MM.1S (cell line): ENCODE data around the gene ASMTL.
"Not testable (repeated sequence)": the region's sequence is repeated elsewhere in the genome, so short reads cannot be mapped to it uniquely, and the experiment has no call there.

Source experiments
- DNase-seq: peaks from one replicate; pipeline ENCODE4 v3.0.0-alpha.2; 2015
- H2AFZ ChIP-seq: fragments of 300-600 bp; sonication (generic); 2 replicates; pipeline ENCODE4 v1.6.0; 2016; ENCODE audit warnings: antibody characterized with exemption, low read length
- H3F3A ChIP-seq: fragments of 300-600 bp; sonication (generic); 2 replicates; pipeline ENCODE4 v1.6.1; 2016; ENCODE audit warnings: mild to moderate bottlenecking, antibody characterized with exemption, low read length, moderate library complexity, mixed read lengths; ENCODE audit not compliant: insufficient read depth
- H3K27ac ChIP-seq: fragments of 300-600 bp; sonication (generic); 2 replicates; pipeline ENCODE4 v1.5.1; 2016; ENCODE audit warnings: mild to moderate bottlenecking, low read length
- H3K27me3 ChIP-seq: fragments of 300-600 bp; sonication (generic); replicated peaks from 2 replicates; pipeline ENCODE4 v1.6.0; 2016; ENCODE audit warnings: low read length; ENCODE audit not compliant: insufficient read depth
- H3K36me3 ChIP-seq: fragments of 300-600 bp; sonication (generic); replicated peaks from 2 replicates; pipeline ENCODE4 v1.6.1; 2016; ENCODE audit warnings: mild to moderate bottlenecking, low read length, mixed read lengths; ENCODE audit not compliant: insufficient read depth
- H3K4me1 ChIP-seq: fragments of 300-600 bp; sonication (generic); 2 replicates; pipeline ENCODE4 v1.6.1; 2016; ENCODE audit warnings: low read length, mixed read lengths
- H3K4me2 ChIP-seq: fragments of 300-600 bp; sonication (generic); 2 replicates; pipeline ENCODE4 v1.6.0; 2016; ENCODE audit warnings: low read depth, low read length
- H3K4me3 ChIP-seq: fragments of 300-600 bp; sonication (generic); 2 replicates; pipeline ENCODE4 v1.5.1; 2016; ENCODE audit warnings: low read length, mixed read lengths
- H3K79me2 ChIP-seq: fragments of 300-600 bp; sonication (generic); 2 replicates; pipeline ENCODE4 v1.6.1; 2016; ENCODE audit warnings: mixed run types, low read length, mixed read lengths
- H3K9ac ChIP-seq: fragments of 300-600 bp; sonication (generic); 2 replicates; pipeline ENCODE4 v1.6.1; 2016; ENCODE audit warnings: low read length, mixed read lengths
- H3K9me2 ChIP-seq: fragments of 300-600 bp; sonication (generic); replicated peaks from 2 replicates; pipeline ENCODE4 v1.6.1; 2016; ENCODE audit warnings: mild to moderate bottlenecking, low read length, mixed read lengths; ENCODE audit not compliant: insufficient read depth
- H3K9me3 ChIP-seq: fragments of 300-600 bp; sonication (generic); replicated peaks from 2 replicates; pipeline ENCODE4 v1.6.1; 2016; ENCODE audit warnings: mild to moderate bottlenecking, low read length, mixed read lengths; ENCODE audit not compliant: insufficient read depth
- H4K20me1 ChIP-seq: fragments of 300-600 bp; sonication (generic); 2 replicates; pipeline ENCODE4 v1.6.1; 2016; ENCODE audit warnings: mild to moderate bottlenecking, low read length, moderate library complexity, mixed read lengths; ENCODE audit not compliant: insufficient read depth
- EZH2 ChIP-seq: fragments of 300-600 bp; sonication (generic); optimal IDR thresholded peaks from 2 replicates; pipeline ENCODE3; 2017; ENCODE audit warnings: low read depth, mild to moderate bottlenecking, antibody characterized with exemption, low read length, mixed read lengths
- EZH2phosphoT487 ChIP-seq: fragments of 300-600 bp; sonication (generic); IDR thresholded peaks from 2 replicates; pipeline ENCODE4 v1.6.1; 2018; ENCODE audit warnings: antibody characterized with exemption, low read length
- TF ChIP-seq, protein P1 (sequence below): fragments of 300-600 bp; sonication (generic); IDR thresholded peaks from 2 replicates; pipeline ENCODE4 v1.5.1; 2016; ENCODE audit warnings: antibody characterized with exemption, low read length, mixed read lengths

Gene ASMTL

GRCh38 chrX:1449036-1449822 lies 3.5 kb downstream of the ASMTL start:
- Histone ChIP-seq H3K36me3 (no peaks in the 10 kb centered on the region), H3K9ac (no peak overlapping the region), H3K4me1 (no peaks in the 10 kb centered on the region), H2AFZ (no peak overlapping the region), H3K79me2 (peaks cover 55% of the 10 kb centered on the region), H3K27ac (no peak overlapping the region), H3K9me3 (no peaks in the 10 kb centered on the region), H4K20me1 (no peaks in the 10 kb centered on the region), H3K27me3 (no peaks in the 10 kb centered on the region), H3K4me3 (no peak overlapping the region), H3K9me2 (no peaks in the 10 kb centered on the region), H3F3A (no peaks in the 10 kb centered on the region), H3K4me2 (no peak overlapping the region)
- no peak for DNase-seq
- TF ChIP-seq EZH2phosphoT487, result no peak
- TF ChIP-seq, protein P1, sequence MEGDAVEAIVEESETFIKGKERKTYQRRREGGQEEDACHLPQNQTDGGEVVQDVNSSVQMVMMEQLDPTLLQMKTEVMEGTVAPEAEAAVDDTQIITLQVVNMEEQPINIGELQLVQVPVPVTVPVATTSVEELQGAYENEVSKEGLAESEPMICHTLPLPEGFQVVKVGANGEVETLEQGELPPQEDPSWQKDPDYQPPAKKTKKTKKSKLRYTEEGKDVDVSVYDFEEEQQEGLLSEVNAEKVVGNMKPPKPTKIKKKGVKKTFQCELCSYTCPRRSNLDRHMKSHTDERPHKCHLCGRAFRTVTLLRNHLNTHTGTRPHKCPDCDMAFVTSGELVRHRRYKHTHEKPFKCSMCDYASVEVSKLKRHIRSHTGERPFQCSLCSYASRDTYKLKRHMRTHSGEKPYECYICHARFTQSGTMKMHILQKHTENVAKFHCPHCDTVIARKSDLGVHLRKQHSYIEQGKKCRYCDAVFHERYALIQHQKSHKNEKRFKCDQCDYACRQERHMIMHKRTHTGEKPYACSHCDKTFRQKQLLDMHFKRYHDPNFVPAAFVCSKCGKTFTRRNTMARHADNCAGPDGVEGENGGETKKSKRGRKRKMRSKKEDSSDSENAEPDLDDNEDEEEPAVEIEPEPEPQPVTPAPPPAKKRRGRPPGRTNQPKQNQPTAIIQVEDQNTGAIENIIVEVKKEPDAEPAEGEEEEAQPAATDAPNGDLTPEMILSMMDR, result no peak
- no peak for TF ChIP-seq EZH2

DNA sequence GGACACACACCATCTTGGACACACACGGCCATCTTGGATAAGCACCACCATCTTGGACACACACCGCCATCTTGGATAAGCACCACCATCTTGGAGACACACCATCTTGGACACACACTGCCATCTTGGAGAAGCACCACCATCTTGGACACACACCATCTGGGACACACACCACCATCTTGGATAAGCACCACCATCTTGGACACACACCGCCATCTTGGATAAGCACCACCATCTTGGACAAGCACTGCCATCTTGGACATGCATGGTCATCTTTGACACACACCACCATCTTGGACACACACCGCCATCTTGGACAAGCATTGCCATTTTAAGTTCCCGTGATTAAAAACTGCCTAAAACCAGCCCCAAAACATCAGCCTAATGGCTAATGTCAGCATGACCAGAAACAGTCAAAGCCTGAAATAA lies 4.1 kb downstream of the ASMTL start:
- not testable (repeated sequence) for H3K4me3 ChIP-seq, H3K4me2 ChIP-seq, DNase-seq, H3F3A ChIP-seq, H2AFZ ChIP-seq, H3K27me3 ChIP-seq, H3K9me2 ChIP-seq, H3K9ac ChIP-seq, H3K9me3 ChIP-seq, H3K36me3 ChIP-seq, H4K20me1 ChIP-seq, H3K27ac ChIP-seq, H3K4me1 ChIP-seq
- peaks cover 55% of the 10 kb centered on the region for H3K79me2 ChIP-seq

DNA sequence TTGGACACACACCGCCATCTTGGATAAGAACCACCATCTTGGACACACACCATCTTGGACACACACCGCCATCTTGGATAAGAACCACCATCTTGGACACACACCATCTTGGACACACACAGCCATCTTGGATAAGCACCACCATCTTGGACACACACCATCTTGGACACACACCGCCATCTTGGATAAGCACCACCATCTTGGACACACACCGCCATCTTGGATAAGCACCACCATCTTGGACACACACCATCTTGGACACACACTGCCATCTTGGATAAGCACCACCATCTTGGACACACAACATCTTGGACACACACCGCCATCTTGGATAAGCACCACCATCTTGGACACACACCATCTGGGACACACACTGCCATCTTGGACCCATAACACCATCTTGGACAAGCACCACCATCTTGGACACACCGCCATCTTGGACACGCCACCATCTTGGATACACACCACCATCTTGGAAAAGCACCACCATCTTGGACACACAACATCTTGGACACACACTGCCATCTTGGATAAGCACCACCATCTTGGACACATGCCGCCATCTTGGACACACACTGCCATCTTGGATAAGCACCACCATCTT lies 4.6 kb downstream of the ASMTL start:
- not testable (repeated sequence) for H2AFZ ChIP-seq, H3K4me1 ChIP-seq, H3K9me3 ChIP-seq, H3K9me2 ChIP-seq, H3K27me3 ChIP-seq, DNase-seq, H3K27ac ChIP-seq, H3F3A ChIP-seq, H3K36me3 ChIP-seq, H3K4me2 ChIP-seq, H3K4me3 ChIP-seq, H3K9ac ChIP-seq, H4K20me1 ChIP-seq
- peaks cover 55% of the 10 kb centered on the region for H3K79me2 ChIP-seq

DNA sequence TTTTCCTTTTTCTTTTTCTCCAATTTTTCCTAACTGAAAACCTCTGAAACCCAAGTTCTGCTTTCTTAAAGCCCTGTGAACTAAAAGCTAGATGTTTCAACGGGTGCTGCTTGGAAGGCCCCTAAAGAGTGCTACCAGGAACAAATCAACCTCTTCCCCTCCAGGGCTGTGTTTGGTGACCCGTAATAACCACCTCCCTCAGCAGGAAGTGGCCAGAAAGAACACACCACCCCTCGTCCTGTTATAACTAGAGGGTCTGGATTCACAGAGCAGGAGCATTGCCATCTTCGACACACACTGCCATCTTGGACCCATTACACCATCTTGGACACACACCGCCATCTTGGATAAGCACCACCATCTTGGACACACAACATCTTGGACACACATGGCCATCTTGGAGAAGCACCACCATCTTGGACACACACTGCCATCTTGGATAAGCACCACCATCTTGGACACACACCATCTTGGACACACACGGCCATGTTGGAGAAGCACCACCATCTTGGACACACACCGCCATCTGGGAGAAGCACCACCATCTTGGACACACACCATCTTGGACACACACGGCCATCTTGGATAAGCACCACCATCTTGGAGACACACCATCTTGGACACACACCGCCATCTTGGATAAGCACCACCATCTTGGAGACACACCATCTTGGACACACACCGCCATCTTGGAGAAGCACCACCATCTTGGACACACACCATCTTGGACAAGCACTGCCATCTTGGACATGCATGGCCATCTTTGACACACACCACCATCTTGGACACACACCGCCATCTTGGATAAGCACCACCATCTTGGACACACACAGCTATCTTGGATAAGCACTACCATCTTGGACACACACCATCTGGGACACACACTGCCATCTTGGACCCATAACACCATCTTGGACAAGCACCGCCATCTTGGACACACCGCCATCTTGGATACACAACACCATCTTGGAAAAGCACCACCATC lies 5.4 kb downstream of the ASMTL start:
- H3K9ac ChIP-seq, H3K27me3 ChIP-seq, H3K36me3 ChIP-seq, H3K9me2 ChIP-seq, H3K9me3 ChIP-seq, H2AFZ ChIP-seq, H3K27ac ChIP-seq, H3K4me1 ChIP-seq, H3K4me2 ChIP-seq, H3K4me3 ChIP-seq, H4K20me1 ChIP-seq, DNase-seq, H3F3A ChIP-seq: not testable (repeated sequence)
- H3K79me2 ChIP-seq, result peaks cover 51% of the 10 kb centered on the region
